Keratinocyte (primary cell): ENCODE data around the gene ANGPTL2.

Experiments
- EZH2 ChIP-seq: IDR thresholded peaks from one replicate; pipeline ENCODE4 v1.6.1; 2012; ENCODE audit warnings: inconsistent platforms, mild to moderate bottlenecking, low read length, moderate library complexity
- TF ChIP-seq, protein P1 (sequence below), 3 experiments: IDR thresholded peaks in 1 of 3; conservative IDR thresholded peaks in 1 of 3; optimal IDR thresholded peaks in 1 of 3; 2 replicates in 2 of 3; 3 replicates in 1 of 3; pipeline versions ENCODE3 to v1.5.1; 2011; ENCODE audit warnings: low read length in 3 of 3, mild to moderate bottlenecking in 3 of 3, moderate library complexity in 2 of 3, control low read depth in 1 of 3, inconsistent platforms in 1 of 3; ENCODE audit not compliant: insufficient read depth in 2 of 3; ENCODE audit errors: extremely low read depth in 1 of 3

DNA sequence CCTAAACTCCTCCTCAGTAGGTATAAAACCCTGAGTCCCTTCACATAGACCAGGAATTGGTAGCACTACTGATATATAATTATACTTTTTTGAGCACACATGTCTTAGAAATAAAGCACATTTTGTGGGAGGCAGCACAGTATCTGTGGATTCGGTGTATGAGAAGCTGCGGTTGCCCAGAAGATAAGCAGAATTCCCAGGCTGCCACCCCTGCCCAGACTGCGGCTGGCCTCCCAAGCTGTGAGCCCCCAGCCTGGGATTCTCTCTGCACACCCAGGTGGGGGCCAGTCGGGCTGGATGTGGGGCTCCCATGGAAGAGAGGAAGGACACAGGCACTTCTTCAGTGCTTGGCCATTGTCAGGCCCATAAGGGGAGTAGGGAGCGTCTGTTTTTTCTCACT lies 25.6 kb upstream of the ANGPTL2 start:
- TF ChIP-seq, protein P1, sequence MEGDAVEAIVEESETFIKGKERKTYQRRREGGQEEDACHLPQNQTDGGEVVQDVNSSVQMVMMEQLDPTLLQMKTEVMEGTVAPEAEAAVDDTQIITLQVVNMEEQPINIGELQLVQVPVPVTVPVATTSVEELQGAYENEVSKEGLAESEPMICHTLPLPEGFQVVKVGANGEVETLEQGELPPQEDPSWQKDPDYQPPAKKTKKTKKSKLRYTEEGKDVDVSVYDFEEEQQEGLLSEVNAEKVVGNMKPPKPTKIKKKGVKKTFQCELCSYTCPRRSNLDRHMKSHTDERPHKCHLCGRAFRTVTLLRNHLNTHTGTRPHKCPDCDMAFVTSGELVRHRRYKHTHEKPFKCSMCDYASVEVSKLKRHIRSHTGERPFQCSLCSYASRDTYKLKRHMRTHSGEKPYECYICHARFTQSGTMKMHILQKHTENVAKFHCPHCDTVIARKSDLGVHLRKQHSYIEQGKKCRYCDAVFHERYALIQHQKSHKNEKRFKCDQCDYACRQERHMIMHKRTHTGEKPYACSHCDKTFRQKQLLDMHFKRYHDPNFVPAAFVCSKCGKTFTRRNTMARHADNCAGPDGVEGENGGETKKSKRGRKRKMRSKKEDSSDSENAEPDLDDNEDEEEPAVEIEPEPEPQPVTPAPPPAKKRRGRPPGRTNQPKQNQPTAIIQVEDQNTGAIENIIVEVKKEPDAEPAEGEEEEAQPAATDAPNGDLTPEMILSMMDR (optimal IDR thresholded peaks at IDR 0.05 in 1 of 3, IDR thresholded peaks at IDR 0.05 in 1 of 3, conservative IDR thresholded peaks at IDR 0.05 in 1 of 3; ENCODE audit: extremely low read depth in 1 of 3, insufficient read depth in 2 of 3, low read length in 3 of 3), result no peak
- no peak for TF ChIP-seq EZH2
